Measurements from ENCODE around the gene PIP5K1A.
"Not testable (repeated sequence)": the region's sequence is repeated elsewhere in the genome, so short reads cannot be mapped to it uniquely, and the experiment has no call there.

PIP5K1A gene

DNA sequence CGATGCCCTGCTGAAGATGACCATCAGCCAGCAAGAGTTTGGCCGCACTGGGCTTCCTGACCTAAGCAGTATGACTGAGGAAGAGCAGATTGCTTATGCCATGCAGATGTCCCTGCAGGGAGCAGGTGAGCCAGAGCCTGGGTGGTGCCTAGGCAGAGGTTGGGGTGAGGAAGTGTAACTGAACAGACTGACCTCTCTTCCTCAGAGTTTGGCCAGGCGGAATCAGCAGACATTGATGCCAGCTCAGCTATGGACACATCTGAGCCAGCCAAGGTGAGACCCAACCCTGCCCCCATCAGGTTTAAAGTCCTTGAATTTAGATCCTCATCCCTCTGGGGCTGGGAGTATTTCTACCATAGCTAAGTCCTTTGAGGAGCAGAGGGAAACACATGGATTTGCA, 68.0 kb downstream of the PIP5K1A start:
- H3K27ac ChIP-seq: no peak overlapping the region
- TF ChIP-seq CTCF (conservative IDR thresholded peaks at IDR 0.05): no peak

GRCh38 chr1:151266821-151267220, 68.5 kb downstream of the PIP5K1A start:
- no peak overlapping the region for H3K27ac ChIP-seq
- TF ChIP-seq CTCF (conservative IDR thresholded peaks at IDR 0.05): no peak

DNA sequence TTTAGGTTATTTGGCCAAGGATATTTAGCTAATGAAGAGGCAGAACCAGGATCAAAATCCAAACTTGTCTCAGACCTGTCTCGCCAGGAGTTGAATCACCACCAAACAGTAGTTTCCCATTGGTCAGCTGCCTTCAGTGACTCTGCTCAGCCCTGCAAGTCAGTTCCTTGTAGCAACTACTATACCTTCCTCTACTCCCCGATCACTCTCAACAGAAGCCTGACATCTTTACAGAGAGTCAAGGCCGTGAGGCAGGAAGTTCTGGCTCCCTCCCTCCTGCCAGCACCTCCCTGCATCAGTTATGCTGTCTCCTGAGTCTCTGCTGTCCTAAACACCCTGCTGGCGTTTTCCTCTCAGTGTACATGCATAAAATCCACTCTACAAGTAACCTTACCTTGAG, 69.4 kb downstream of the PIP5K1A start:
- H3K27ac ChIP-seq: no peak overlapping the region
- TF ChIP-seq CTCF (conservative IDR thresholded peaks at IDR 0.05): no peak

DNA sequence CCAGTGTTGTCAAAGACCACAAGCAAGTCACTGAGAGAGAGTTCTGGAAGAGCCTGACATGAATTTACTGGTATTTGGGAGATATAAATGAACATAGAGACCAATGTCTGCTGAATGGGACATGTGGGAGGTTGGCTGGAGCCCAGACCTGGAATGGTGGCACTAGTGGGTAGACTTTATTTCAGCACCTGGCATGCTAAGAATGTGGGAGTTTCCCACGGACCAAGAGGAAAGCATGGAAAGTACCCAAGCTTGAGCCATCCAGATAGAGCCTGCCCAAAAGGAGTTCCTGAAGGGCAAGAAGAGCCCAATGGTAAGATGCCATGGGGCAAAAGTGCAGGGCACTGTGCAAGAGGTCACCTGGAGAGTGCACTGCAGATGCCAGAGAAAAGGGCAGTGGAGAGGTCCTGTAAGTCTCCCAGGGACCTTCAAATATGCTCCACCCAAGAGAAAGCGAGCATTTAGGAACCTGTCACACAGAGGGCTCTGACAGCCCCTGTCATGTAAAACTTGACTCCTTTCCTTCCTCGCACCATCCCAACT, 75.6 kb downstream of the PIP5K1A start:
- H3K27ac ChIP-seq: no peak overlapping the region
- no peak for TF ChIP-seq CTCF (conservative IDR thresholded peaks at IDR 0.05)

GRCh38 chr1:151275341-151275740, 77.0 kb downstream of the PIP5K1A start:
- not testable (repeated sequence) for H3K27ac ChIP-seq

DNA sequence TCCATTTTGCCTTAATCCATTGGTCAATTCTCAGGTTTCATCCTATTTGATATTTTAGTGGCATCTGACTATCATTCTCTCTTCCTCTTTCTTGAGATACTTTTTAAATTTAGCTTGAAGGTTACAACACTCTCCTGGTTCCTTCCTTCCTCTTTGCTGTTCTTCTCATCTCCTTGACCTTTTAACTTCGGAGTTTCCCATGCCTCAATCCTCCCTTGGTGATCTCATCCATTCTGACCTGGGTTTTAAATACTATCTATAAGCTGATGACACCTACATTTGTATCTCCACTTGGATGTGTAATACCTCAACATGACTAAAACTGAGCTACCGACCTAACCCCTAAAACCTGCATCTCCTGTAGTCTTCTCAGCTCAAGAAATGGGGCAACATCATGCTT, 78.9 kb downstream of the PIP5K1A start:
- H3K27ac ChIP-seq: no peak overlapping the region
- TF ChIP-seq CTCF (conservative IDR thresholded peaks at IDR 0.05): no peak

DNA sequence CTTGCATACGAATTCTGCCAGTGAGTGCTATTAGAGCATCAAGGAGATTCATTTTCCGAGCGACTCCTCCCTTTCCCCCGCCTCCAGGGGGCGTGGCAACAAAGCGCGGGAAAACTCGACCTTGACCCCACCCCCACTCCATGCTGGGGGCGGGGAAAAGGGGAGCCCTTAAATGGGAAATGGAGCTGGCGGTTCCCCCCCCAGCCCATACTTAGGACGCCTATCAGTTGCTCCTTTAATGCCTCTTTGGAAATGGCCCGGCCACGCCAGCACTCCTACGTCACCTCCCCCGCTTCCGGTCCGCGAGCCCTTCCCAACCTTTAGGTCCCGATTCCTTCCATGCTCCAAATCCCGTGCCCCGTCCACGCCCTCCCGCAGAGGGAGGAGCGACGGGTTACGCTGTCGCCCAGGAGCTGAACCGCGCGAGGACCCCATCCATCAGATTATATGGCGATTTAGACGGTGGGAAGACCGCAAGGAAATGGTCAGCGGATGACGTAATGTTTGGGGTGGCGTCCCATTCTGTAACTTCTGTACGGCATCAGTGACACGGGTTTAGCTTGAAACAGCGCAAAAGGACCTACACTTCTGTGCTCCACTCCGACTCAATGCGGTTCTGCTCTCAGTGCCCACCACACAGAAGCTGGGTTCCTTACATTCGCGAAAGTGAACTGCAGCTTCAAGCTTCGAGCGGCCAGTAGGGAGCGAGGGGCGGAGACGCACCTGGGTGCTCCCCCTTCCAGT, 83.0 kb downstream of the PIP5K1A start:
- H3K27ac ChIP-seq: peak overlapping the region; percentile 92
- TF ChIP-seq CTCF (conservative IDR thresholded peaks at IDR 0.05): no peak

Measured in VCaP (cell line).